Measurements from ENCODE around the gene ERCC6L. TPM values are rescaled to one million over a fixed set of nuclear protein-coding genes. Genes with fewer than 3 reads are reported as not detected.

Gene ERCC6L
- total RNA-seq, 1 donor from 2014 or later: not detected

GRCh38 chrX:72165551-72165950 is 73.3 kb downstream of the ERCC6L start:
- DNase-seq: no peak

GRCh38 chrX:72159769-72160168 is 79.1 kb downstream of the ERCC6L start:
- no peak overlapping the region for H3K4me3 ChIP-seq
- H3K4me1 ChIP-seq: no peaks in the 10 kb centered on the region
- H3K27ac ChIP-seq (replicated peaks): no peak overlapping the region
- no peak for TF ChIP-seq CTCF (IDR thresholded peaks at IDR 0.05; ENCODE audit: borderline replicate concordance)
- no peaks in the 10 kb centered on the region for H3K36me3 ChIP-seq
- no peaks in the 10 kb centered on the region for H3K9me3 ChIP-seq (replicated peaks)
- H3K27me3 ChIP-seq (ENCODE audit: low read depth): no peaks in the 10 kb centered on the region
- intact Hi-C loops (cut with micrococcal nuclease): no loop called here
- no peak for DNase-seq

More at GRCh38 chrX:72165551-72165950, 73.3 kb downstream of the ERCC6L start:
- Histone ChIP-seq H3K27ac (replicated peaks) (no peak overlapping the region), H3K4me1 (no peaks in the 10 kb centered on the region), H3K27me3 (ENCODE audit: low read depth) (no peaks in the 10 kb centered on the region), H3K4me3 (no peak overlapping the region), H3K9me3 (replicated peaks) (no peaks in the 10 kb centered on the region), H3K36me3 (no peaks in the 10 kb centered on the region)
- no peak for TF ChIP-seq CTCF (IDR thresholded peaks at IDR 0.05; ENCODE audit: borderline replicate concordance)
- intact Hi-C loops (cut with micrococcal nuclease): no loop called here

- Histone ChIP-seq H3K4me3 (no peak overlapping the region), H3K4me1 (no peaks in the 10 kb centered on the region), H3K27ac (replicated peaks) (no peak overlapping the region), H3K36me3 (no peaks in the 10 kb centered on the region), H3K27me3 (ENCODE audit: low read depth) (no peaks in the 10 kb centered on the region), H3K9me3 (replicated peaks) (no peaks in the 10 kb centered on the region)
- intact Hi-C loops (cut with micrococcal nuclease): no loop called here
- DNase-seq: no peak
- TF ChIP-seq CTCF (IDR thresholded peaks at IDR 0.05; ENCODE audit: borderline replicate concordance): no peak
These were observed 80.1 kb downstream of the ERCC6L start for GRCh38 chrX:72158773-72159172.

Other genes starting within 250 kb of the ERCC6L start
- gene RTL5, start 107.1 kb downstream of the ERCC6L start, total RNA-seq: 2.6 TPM
- 12.5 TPM for gene PIN4, start 57.3 kb downstream of the ERCC6L start, total RNA-seq
- gene RPS4X, start 38.2 kb upstream of the ERCC6L start, total RNA-seq: 406 TPM
- not detected for gene CITED1, start 66.9 kb upstream of the ERCC6L start, total RNA-seq